ENCODE data around the gene KPNA6. TPM values are rescaled to one million over a fixed set of nuclear protein-coding genes. Genes with fewer than 3 reads are reported as not detected.
"Not testable (repeated sequence)": the region's sequence is repeated elsewhere in the genome, so short reads cannot be mapped to it uniquely, and the experiment has no call there.

KPNA6 gene
- 10 to 100 TPM; 23.1 to 79.2 (median 29.4) TPM for polyA plus RNA-seq (ENCODE audit: insufficient read length in 12 of 12)
- long read RNA-seq, donor 1, full-length matches to known transcripts: 5 of 5 reads
- long read RNA-seq, donor 1, partial matches to known transcripts: 0 of 5 reads
- long read RNA-seq, donor 1, other reads (novel, unspliced or antisense): 0 of 5 reads
- long read RNA-seq, donor 2, full-length matches to known transcripts: 14 of 14 reads
- long read RNA-seq, donor 2, partial matches to known transcripts: 0 of 14 reads
- long read RNA-seq, donor 2, other reads (novel, unspliced or antisense): 0 of 14 reads
- long read RNA-seq, donor 3, full-length matches to known transcripts: 3 of 3 reads
- long read RNA-seq, donor 3, partial matches to known transcripts: 0 of 3 reads
- long read RNA-seq, donor 3, other reads (novel, unspliced or antisense): 0 of 3 reads
- long read RNA-seq, donor 4, full-length matches to known transcripts: 3 of 3 reads
- long read RNA-seq, donor 4, partial matches to known transcripts: 0 of 3 reads
- long read RNA-seq, donor 4, other reads (novel, unspliced or antisense): 0 of 3 reads
- long read RNA-seq, donor 5, full-length matches to known transcripts: 7 of 81 reads
- long read RNA-seq, donor 5, partial matches to known transcripts: 74 of 81 reads
- long read RNA-seq, donor 5, other reads (novel, unspliced or antisense): 0 of 81 reads
- long read RNA-seq, donor 6, full-length matches to known transcripts: 2 of 2 reads
- long read RNA-seq, donor 6, partial matches to known transcripts: 0 of 2 reads
- long read RNA-seq, donor 6, other reads (novel, unspliced or antisense): 0 of 2 reads
- long read RNA-seq, donor 7, full-length matches to known transcripts: 1 of 1 reads
- long read RNA-seq, donor 7, partial matches to known transcripts: 0 of 1 reads
- long read RNA-seq, donor 7, other reads (novel, unspliced or antisense): 0 of 1 reads
- long read RNA-seq, donor 8, full-length matches to known transcripts: 5 of 5 reads
- long read RNA-seq, donor 8, partial matches to known transcripts: 0 of 5 reads
- long read RNA-seq, donor 8, other reads (novel, unspliced or antisense): 0 of 5 reads
- long read RNA-seq, donor 9, full-length matches to known transcripts: 1 of 1 reads
- long read RNA-seq, donor 9, partial matches to known transcripts: 0 of 1 reads
- long read RNA-seq, donor 9, other reads (novel, unspliced or antisense): 0 of 1 reads
- long read RNA-seq, donor 10, full-length matches to known transcripts: 5 of 5 reads
- long read RNA-seq, donor 10, partial matches to known transcripts: 0 of 5 reads
- long read RNA-seq, donor 10, other reads (novel, unspliced or antisense): 0 of 5 reads
- long read RNA-seq, donor 11, full-length matches to known transcripts: 5 of 5 reads
- long read RNA-seq, donor 11, partial matches to known transcripts: 0 of 5 reads
- long read RNA-seq, donor 11, other reads (novel, unspliced or antisense): 0 of 5 reads

DNA sequence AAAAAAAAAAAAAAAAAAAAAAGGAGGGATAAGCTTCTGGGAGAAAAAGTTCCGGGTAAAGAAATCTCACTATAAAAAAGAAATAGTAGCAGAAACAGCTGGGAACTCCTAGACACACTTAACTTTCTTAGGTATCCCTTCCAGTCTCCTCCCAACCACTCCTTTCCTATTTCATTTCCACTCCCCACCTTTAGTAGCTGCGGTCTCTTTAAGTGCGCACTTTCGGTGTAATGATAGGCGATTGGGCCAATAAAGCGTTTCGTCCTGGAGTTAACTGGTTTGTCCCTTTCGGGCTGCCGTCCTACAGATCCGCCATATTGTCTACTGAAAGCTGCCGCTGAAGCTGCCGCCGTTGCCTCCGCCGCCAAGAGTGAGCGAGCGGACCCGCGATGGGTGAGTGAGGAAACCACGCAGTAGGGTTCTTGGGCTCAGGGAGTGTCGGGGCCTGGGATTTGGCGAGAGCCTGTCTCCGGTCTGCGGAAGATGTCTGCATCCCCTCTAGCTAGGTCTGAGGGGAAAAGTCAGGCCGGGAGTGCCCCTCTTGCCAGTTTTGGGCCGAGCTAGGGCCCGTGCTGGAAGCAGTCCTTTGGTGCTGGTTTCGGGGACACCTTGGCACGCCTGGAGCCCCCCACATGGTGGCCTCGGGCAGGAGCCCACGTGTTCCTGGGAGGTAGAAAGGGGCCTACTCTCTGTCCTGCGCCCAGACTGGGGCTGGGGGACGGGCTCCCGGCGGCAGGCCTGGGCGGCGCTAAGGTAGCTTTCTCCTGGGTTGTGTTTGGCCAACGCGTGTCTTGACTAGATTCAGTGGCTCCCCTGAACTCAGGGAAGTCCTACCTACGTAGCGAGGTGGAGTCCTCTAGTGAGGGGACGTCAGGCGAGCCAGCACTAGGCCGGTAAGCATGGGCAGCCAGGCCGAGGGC, at the start of gene KPNA6:
Gene KPNA6, plus strand, starts transcription at position 315 of the 920 bp plus-strand sequence. Its CDS starts 75 bp downstream, at position 390.
- DNase-seq: peak; percentile 96

- DNase-seq: no peak
Observed at GRCh38 chr1:32060914-32061313, 46.9 kb upstream of the KPNA6 start.

DNA sequence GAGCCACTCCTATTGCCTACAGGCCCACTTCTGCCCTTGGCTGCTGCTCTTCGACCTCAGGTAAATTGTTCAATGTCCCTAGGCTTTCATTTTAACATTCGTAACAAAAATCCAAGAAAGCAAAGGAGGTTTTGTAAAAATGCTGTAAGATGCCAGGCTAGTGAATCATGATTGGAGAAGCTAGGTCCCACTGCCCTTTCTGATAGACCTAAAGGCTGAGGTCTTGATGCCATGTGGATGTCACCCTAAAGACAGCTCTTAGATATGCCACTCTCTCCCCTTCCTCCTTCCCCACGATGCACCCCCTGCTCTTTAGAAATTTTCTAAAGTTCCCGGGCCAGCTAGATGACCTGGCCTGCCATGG, 45.0 kb upstream of the KPNA6 start:
- no peak for DNase-seq

GRCh38 chr1:32063261-32063681, 44.6 kb upstream of the KPNA6 start:
- DNase-seq: peak; percentile 61

GRCh38 chr1:32065613-32066488, 42.0 kb upstream of the KPNA6 start:
- not testable (repeated sequence) for DNase-seq

- DNase-seq: peak; percentile 64
Observed at GRCh38 chr1:32066489-32066873, 41.4 kb upstream of the KPNA6 start.

GRCh38 chr1:32068957-32069588, 38.8 kb upstream of the KPNA6 start:
- DNase-seq: no peak

GRCh38 chr1:32071758-32072621, 35.9 kb upstream of the KPNA6 start:
- no peak for DNase-seq

- DNase-seq: peak; percentile 96
Observed at GRCh38 chr1:32072622-32073298, 35.1 kb upstream of the KPNA6 start, which contains the start of gene TMEM39B. TSS of gene TMEM39B (plus strand) at chr1:32072939. CDS start at chr1:32073048, 109 bp downstream.

DNA sequence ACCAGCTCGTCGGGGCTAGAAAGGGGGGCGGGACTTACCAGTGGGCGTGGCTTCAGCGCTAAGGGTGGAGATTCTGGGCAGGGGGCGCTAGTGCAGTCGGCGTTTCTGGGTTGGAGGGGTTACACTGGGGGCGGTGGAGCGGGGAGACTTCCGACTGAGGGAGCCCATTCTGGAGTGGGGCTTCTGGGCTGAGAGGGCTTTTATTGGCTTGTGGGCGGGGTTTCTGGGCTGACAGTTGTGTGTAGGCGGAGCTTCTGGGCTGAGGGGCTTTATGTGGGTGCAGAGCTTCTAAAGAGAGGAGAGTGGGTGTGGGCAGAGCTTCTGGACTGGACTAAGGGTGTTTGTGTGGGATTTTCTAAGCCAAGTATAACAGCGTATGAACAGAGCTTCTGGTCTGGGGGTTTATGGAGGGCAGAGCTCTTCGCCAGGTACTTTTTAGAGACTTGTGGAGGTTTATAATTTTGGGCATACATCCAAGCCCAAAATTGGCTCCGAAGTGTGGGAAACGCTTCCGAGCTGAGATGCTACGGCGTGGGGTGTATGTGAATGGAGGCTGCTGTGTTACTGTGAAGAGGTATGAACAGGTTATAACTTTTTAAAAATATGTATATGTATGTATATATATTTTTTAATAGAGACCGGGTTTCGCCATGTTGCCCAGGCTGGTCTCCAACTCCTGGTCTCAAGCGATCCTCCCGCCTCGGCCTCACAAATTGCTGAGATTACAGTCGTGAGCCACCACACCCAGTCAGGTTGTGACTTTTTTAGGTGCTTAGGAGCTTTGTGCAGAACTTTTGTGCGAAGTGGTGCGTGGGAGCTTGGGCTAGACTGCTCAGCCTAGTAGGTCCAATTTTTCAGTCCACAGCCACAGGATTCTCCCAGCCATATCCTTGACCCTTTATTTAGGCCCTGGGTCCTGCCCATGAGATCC, 34.3 kb upstream of the KPNA6 start:
- no peak for DNase-seq

DNA sequence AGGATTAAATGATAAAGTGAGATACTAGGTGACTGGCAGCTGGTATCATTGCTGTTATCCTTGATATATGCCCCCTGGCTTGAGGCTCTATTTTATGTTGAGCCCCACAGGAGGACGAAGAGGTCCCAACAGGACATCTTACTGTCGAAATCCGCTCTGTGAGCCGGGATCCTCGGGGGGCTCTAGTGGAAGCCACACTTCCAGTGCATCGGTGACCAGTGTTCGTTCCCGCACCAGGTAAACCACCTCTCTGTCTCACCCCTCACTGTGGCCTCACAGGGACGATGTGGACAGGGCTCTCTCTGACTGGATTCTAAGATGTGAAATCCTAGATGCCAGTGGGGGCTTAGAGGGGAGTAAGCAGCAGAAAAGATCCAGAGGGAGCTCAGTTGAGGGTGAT, 33.0 kb upstream of the KPNA6 start:
- DNase-seq: no peak

DNA sequence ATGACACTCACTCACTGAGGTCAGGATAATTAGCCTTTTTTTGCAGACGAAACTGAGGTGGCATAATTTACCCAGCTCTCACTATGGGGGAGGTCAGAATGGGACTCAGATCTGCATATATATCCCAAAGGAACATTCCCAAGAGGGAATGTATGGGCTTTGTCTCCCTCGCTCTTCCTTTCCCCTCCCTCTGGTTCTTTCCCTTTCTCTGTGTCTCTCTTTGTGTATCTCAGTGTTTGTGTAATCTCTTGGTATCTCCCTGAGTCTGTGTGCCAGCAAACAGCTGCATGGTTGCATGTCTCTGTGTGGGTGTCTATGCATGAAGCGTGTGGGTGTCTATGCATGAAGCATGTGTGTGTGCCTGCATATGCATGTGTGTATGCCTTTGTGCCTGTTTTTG, 30.4 kb upstream of the KPNA6 start:
- DNase-seq: no peak

- no peak for DNase-seq
Observed at GRCh38 chr1:32082022-32082421, 25.8 kb upstream of the KPNA6 start.

GRCh38 chr1:32086381-32086780, 21.5 kb upstream of the KPNA6 start:
- DNase-seq: not testable (repeated sequence)

GRCh38 chr1:32091176-32091575, 16.7 kb upstream of the KPNA6 start:
- DNase-seq: no peak

DNA sequence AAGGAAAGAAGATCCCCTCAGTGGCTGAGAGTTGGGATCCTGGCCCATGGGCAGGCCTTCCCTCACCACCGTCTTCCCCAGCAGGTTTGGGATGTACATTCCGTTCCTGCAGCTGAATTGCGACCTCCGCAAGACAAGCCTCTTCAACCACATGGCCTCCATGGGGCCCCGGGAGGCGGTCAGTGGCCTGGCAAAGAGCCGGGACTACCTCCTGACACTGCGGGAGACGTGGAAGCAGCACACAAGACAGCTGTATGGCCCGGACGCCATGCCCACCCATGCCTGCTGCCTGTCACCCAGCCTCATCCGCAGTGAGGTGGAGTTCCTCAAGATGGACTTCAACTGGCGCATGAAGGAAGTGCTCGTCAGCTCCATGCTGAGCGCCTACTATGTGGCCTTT, 16.3 kb upstream of the KPNA6 start:
- DNase-seq: no peak
